Activated naive CD4-positive, alpha-beta T cell treated with Interleukin-2 at 50 U/mL for 16 hours (primary cell): ENCODE data around the gene CCR6.
"Not testable (repeated sequence)": the region's sequence is repeated elsewhere in the genome, so short reads cannot be mapped to it uniquely, and the experiment has no call there.

Experiments used
- DNase-seq: peaks from one replicate; pipeline ENCODE4 v3.0.0-alpha.2; 2020

Gene CCR6

GRCh38 chr6:167146135-167146534 is 23.2 kb downstream of the CCR6 start:
- DNase-seq, result no peak

DNA sequence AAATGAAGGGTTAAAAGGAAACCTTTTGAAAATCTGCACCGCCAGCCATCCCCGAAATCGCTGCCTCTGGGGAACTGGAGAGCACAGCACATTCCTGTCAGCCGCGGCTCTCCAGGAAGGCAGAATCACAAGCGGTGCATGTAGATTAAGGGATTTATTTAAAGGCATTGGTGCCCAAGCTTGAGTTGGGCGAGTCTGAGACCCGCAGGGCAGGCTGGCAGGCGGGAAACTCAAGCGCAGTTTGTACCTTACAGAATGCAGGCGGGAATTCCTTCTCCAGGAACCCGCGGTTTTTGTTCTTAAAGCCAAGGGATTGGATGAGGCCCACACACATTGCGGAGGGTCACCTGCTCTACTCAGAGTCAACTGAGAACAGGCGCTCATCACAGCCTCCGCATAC is 24.1 kb downstream of the CCR6 start:
- no peak for DNase-seq

- no peak for DNase-seq
These were observed 25.1 kb downstream of the CCR6 start for GRCh38 chr6:167148021-167148420.

- DNase-seq, result no peak
These were observed 26.1 kb downstream of the CCR6 start for GRCh38 chr6:167148997-167149396.

- no peak for DNase-seq
These were observed 28.1 kb downstream of the CCR6 start for GRCh38 chr6:167150941-167151549.

DNA sequence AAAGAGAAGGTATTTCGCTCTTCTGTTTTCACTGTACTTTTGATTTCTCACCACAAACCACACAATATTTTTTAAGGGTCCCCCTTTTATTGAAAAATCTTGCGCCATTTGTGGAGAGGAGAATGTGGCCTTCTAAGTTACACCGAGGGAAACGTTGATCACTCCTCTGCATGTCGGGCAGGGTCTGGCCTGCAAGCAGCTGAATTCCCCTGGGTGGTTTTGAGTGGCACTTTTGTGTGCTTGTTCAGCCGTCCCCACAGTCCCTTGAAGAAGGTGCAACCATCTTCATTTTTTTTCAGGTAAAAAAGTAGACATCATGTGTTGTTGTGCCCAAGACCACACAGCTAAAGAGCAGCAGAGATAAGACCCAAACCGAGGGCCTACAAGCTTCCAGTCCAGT is 28.8 kb downstream of the CCR6 start:
- DNase-seq, result no peak

GRCh38 chr6:167152862-167153261 is 30.0 kb downstream of the CCR6 start:
- DNase-seq, result peak; percentile 28

GRCh38 chr6:167153521-167153959 is 30.6 kb downstream of the CCR6 start:
- DNase-seq, result peak; percentile 19

DNA sequence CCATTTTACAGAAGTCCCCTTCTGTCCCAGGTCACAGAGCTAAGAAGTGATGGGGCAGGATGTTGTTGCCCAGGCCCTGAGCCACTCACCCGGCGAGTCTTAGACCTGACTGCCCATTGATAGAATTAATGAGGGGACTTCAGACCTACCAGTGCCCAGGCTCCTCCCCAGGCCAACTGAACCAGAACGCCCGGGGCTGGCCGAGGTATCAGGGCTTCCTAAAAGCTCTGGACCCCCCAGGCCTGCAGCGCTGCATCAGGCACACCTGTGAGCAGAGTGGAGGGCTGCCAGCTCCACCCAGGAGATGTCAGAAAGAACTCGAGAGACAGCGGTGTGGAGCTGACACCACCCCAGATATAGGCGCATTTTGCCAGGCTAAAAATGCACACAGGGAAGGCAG is 31.4 kb downstream of the CCR6 start:
- DNase-seq, result no peak

DNA sequence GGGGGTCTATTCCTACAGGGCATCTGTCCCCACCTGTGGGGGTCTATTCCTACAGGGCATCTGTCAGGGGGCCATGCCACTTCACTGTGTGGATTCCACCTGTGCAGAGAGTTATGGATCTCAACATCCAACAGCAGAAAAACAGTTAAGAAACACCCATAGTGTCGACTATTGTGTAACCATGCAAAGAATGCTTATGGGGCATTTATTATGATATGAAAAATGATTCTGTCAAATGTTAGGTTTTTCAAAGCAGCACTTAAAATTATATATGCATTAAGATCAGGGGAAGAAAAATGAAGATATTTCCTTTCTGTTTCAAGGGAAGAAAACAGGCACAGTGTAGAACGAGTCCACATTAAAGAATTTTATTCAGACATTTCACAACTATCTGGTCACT is 32.0 kb downstream of the CCR6 start:
- no peak for DNase-seq

DNA sequence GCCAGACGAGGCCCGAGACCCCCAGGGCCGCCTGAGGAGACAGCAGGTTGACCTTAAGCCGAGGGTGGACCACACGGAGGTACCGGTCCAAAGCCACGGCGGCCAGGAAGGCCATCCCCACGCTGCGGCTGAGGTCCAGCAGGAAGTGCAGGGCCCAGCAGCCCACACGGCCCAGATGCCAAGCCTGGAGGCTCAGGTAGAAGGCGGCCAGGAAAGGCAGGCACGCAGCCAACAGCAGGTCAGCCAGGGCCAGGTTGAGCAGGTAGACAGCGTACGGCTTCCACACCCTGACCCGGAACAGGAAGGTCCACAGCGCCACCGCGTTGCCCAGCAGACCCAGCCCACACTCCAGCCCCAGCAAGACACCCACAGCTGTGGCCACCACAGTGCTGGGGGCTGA is 34.5 kb downstream of the CCR6 start:
- DNase-seq, result no peak

DNA sequence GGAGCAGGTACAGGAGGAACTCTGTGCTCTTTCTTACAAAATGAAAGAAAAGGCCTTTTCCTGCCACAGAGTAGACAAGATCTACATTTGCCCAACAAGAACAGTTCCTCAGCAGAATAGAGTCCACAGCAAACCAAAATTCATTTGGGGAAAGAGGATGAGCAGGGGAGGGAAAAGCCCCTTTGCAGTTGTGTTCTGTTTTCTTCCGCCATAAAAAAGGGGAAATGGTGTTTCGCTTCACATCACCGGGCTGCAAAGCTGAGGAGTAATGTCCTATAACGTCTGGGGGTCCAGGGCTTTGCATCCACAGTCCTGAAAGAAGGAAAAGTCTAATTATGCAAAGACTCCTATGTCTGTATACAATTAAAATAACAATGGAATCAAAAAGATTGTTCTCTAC is 35.0 kb downstream of the CCR6 start, which contains the start of gene GPR31:
Gene GPR31, minus strand, starts transcription at position 118 of the 400 bp plus-strand sequence. CDS start 149 bp downstream, outside the sequence.
- DNase-seq, result no peak

DNA sequence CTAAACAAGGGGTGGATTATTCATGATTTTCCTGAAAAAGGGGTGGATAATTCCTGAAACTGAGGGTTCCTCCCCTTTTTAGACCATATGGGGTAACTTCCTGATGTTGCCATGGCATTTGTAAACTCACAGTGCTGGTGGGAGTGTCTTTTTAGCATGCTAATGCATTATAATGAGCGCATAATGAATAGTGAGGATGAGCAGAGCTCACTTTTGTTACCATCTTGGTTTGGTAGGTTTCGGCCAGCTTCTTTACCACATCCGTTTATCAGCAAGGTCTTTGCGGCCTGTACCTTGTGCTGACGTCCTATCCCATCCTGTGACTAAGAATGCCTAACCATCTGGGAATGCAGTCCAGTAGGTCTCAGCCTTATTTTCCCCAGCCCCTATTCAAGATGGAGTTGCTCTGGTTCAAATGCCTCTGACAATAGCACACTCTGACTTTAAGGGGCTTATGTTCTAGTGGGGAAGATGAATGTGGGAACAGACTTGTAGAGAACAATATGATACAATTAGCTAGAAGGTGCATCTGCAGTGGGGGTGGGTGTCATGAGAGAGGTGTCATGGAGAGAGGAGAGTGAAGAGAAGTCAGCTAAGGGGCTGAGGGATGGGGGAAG is 39.1 kb downstream of the CCR6 start:
- DNase-seq, result no peak

DNA sequence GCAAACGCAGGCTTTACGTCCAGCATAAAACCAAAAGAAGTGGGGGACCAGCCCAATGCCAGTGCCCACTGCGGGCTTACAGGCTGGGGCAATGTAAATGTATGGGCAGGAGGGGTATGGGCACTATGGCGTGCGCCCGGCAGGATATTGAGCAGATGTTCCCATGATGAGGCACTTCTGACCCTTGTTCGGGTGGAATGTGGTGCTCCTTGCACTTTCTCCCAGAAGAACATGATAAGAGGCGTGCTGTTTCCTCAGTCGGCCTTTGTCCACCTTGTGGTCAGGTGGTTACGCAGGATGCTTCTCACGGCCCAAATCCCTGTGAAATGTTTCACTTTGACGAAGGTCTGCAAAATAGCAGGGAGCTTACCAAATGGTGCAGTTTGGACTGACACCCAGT is 39.7 kb downstream of the CCR6 start:
- DNase-seq, result no peak

DNA sequence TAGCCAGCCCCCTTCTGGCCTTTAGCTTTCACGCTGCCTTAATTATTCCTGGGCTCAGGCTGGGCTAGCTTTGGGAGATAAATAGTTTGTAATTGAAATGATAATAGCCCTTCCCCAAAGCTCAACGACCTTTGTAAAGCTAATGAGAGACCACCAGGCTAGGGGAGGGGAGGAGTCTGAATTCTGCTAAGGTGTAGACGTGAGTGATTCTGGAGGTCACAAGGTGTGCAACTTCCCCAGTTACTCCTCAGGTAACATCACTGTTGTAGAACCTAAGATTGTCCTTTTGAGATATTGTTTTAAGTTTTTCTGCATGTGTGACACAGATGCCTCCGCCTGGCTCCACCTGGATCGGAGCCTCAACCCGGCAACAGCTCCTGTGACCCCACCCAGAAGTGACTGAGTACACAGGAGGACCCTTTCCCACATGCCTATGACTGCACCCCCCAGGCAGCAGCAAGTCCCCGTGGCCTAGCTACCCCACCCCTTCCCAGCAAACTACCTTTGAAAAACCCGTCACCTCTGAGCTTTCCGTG is 40.6 kb downstream of the CCR6 start:
- no peak for DNase-seq

- no peak for DNase-seq
These were observed 41.4 kb downstream of the CCR6 start for GRCh38 chr6:167164261-167164660.

DNA sequence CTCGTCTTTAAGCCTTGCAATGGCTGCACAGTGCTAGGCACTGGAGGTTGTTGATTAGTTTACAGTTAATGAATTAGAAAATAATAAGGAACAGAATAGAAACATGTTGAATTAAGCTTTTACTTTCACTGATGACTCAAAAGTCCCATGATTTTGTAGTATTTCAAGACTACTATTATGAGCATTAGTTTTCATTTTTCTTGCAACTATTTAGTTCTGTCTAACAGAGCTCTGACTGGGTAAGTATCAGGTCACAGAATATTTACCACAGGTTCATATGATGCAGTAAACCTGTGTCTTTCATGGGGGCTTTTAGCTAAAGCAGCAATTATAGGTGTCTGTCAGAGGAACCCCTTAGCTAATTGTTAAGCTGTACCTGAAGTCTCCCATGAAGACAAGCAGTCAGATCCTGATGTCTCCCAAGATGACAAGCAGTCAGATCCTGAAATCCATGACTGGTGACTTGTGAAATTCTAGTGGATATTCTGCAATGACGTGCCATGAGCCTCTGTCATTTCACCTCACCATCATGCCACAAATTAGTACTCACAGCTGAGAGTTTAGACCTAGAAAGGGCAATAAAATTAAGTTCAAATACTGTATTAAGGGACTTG is 43.1 kb downstream of the CCR6 start:
- DNase-seq, result no peak

- not testable (repeated sequence) for DNase-seq
These were observed 44.8 kb downstream of the CCR6 start for GRCh38 chr6:167167699-167168098.

GRCh38 chr6:167168296-167168695 is 45.4 kb downstream of the CCR6 start:
- DNase-seq, result not testable (repeated sequence)

DNA sequence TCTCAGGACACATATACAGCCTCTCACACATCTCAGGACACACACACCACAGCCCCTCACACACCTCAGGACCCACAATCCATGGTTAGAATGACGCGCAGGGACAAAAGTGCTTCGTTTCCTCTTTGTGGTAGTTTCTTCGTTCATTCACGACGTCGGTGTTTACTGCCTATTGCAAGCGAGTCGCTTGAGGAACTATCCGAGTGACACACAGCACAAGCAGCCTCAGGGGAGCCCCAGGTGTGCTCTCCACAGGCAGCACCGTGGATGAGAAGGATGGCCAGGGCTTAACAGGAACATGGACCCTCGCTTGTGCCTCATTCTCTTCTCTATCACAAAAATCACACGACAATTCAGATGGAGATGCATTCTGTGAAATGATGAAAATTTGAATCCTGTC is 47.0 kb downstream of the CCR6 start:
- not testable (repeated sequence) for DNase-seq

- not testable (repeated sequence) for DNase-seq
These were observed 48.4 kb downstream of the CCR6 start for GRCh38 chr6:167171300-167171699.

GRCh38 chr6:167172011-167172410 is 49.1 kb downstream of the CCR6 start:
- DNase-seq, result not testable (repeated sequence)

DNA sequence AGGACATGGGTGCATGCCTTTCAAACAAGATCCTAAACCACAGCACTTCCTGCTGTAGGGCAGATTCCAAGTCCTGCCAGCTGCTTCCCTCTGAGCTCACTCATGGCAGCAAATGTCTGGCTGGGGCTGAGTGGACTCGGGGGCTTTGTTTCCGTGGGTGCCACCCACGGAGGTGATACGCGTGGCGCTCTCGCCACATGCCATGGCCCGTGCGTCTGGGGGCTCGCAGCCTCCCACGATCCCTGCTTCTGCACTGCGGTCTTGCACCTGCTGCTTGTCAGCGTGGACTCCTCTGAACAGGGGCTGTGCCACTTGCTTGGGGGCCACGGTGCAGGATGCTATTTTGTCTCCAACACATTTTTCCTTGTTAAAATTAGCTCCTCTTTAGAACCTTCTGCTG is 54.4 kb downstream of the CCR6 start:
- not testable (repeated sequence) for DNase-seq
